CD8-positive, alpha-beta memory T cell (primary cell): Measurements from ENCODE around the gene GRSF1. TPM values are rescaled to one million over a fixed set of nuclear protein-coding genes. Genes with fewer than 3 reads are reported as not detected.
A peak's percentile ranks its signal among the peaks of the same experiment; 100 is the strongest.

Experiments
- CTCF ChIA-PET: fragments of 350-600 bp; sonication (Branson Sonifier 250); formaldehyde crosslinking; loops from one replicate; lab custom pipeline; 2021; ENCODE audit warnings: antibody characterized with exemption; lab: Charles Lee
- POLR2A ChIA-PET: fragments of 350-600 bp; sonication (Branson Sonifier 250); formaldehyde crosslinking; loops from one replicate; lab custom pipeline; 2021; ENCODE audit warnings: antibody characterized with exemption; lab: Charles Lee
- DNase-seq, 5 donors: peaks; one replicate each; pipeline versions ENCODE4 v3.0.0 to v3.0.0-alpha.2; 2020 to 2022; ENCODE audit warnings: mixed read lengths in 1 of 5
- H3K27ac ChIP-seq: one replicate; pipeline ENCODE4 v1.7.0; 2013; ENCODE audit warnings: low read depth, mild to moderate bottlenecking, low read length, moderate library complexity
- H3K27me3 ChIP-seq: 2 replicates; pipeline ENCODE4 v1.7.0; 2013; ENCODE audit warnings: low read length, mild to moderate bottlenecking; ENCODE audit not compliant: insufficient read depth, poor library complexity, severe bottlenecking
- H3K36me3 ChIP-seq: 2 replicates; pipeline ENCODE4 v1.7.0; 2013; ENCODE audit warnings: mild to moderate bottlenecking, low read length, moderate library complexity; ENCODE audit not compliant: insufficient read depth
- H3K4me1 ChIP-seq: 2 replicates; pipeline ENCODE4 v1.7.0; 2013; ENCODE audit warnings: mild to moderate bottlenecking, low read length, moderate library complexity; ENCODE audit not compliant: insufficient read depth
- H3K4me3 ChIP-seq: 2 replicates; pipeline ENCODE4 v1.7.0; 2013; ENCODE audit warnings: mild to moderate bottlenecking, low read length
- H3K9me3 ChIP-seq: 2 replicates; pipeline ENCODE4 v1.7.0; 2013; ENCODE audit warnings: mild to moderate bottlenecking, low read length
- H3K27ac Mint-ChIP-seq, 8 donors: one replicate each; pipeline ENCODE4 v1.8.0; 2020 to 2021; ENCODE audit warnings: mixed read lengths in 8 of 8, mild to moderate bottlenecking in 6 of 8, inconsistent platforms in 3 of 8, moderate library complexity in 3 of 8
- H3K27me3 Mint-ChIP-seq, 2 donors: one replicate each; pipeline ENCODE4 v1.8.0; 2020 to 2021; ENCODE audit warnings: mixed read lengths in 2 of 2, mild to moderate bottlenecking in 1 of 2, moderate library complexity in 1 of 2
- H3K36me3 Mint-ChIP-seq, 3 donors: one replicate each; pipeline ENCODE4 v1.8.0; 2020 to 2021; ENCODE audit warnings: mixed read lengths in 3 of 3, inconsistent platforms in 1 of 3, mild to moderate bottlenecking in 1 of 3
- H3K4me1 Mint-ChIP-seq, 3 donors: one replicate each; pipeline ENCODE4 v1.8.0; 2020 to 2021; ENCODE audit warnings: mixed read lengths in 3 of 3, inconsistent platforms in 1 of 3, mild to moderate bottlenecking in 1 of 3
- H3K4me3 Mint-ChIP-seq, 7 donors: one replicate each; pipeline ENCODE4 v1.8.0; 2020 to 2021; ENCODE audit warnings: mixed read lengths in 7 of 7, mild to moderate bottlenecking in 6 of 7, moderate library complexity in 4 of 7, inconsistent platforms in 2 of 7
- H3K9me3 Mint-ChIP-seq, 5 donors: one replicate each; pipeline ENCODE4 v1.8.0; 2020 to 2022; ENCODE audit warnings: mixed read lengths in 5 of 5, mild to moderate bottlenecking in 3 of 5, moderate library complexity in 2 of 5, inconsistent platforms in 1 of 5
- polyA plus RNA-seq: library from polyadenylated mRNA; unstranded; fragments of 300-500 nt; fragmentation: Illumina TruSeq; gene quantifications from one replicate; pipeline ENCODE4 v1.2.3, GENCODE V29; 2021
- total RNA-seq, 2 experiments: library from RNA; stranded (reverse); gene quantifications; one replicate each; pipeline ENCODE4 v1.2.3, GENCODE V29; 2021

GRSF1 gene
- total and polyA plus RNA-seq, 3 experiments from 2014 or later = 99.7 to 125 (median 112) TPM

GRCh38 chr4:70808151-70808550 lies 31.5 kb downstream of the GRSF1 start:
- POLR2A ChIA-PET = no interaction called here
- H3K27me3 Mint-ChIP-seq = no peaks in the 10 kb centered on the region

DNA sequence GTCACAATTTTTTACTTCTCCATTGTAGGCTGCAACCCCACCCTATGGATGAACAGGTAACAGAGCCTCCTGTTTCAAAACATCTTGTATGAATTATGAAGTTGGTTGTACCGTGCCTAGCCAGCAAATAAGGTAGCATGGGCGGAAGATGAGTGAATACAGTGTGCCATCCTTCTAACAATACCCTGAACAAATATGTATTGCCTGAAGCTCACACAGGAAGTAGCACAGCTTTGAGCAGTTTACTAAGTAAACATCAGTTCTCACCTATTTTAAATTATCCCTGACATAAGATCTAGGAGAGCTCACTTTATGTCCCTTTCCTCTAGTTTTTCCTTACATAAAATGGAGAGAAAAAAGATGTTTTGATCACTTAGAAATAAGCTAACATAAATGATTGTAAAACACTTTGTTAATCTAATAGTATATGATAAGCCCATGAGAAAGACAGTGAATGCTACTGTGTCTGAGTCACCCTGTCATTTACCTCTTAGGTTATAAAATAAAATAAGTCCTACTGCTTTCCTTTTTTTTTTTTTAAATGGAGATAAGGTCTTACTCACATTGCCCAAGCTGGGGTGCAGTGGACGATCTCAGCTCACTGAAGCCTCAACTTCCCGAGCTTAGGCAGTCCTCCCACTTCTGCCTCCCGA lies 36.6 kb downstream of the GRSF1 start:
- ChIA-PET CTCF (interaction anchor here (0.7 to 1.0 kb wide), 2 partner anchors 9 to 15 kb away, joined by 3 read pairs; no protein-coding TSS in a partner anchor), POLR2A (interaction anchor here (0.5 to 0.7 kb wide), 4 partner anchors 14 to 722 kb away, joined by 3 to 6 read pairs (median 4); no protein-coding TSS in a partner anchor)
- Mint-ChIP-seq H3K4me1 (peaks cover 13 to 17% (median 13%) of the 10 kb centered on the region in 3 donors), H3K27me3 (no peaks in the 10 kb centered on the region), H3K4me3 (no peak overlapping the region), H3K9me3 (no peaks in the 10 kb centered on the region), H3K36me3 (peaks cover 2 to 10% (median 2%) of the 10 kb centered on the region in 3 donors), H3K27ac (peak overlapping the region in 2 of 8 donors; percentile 2 to 54)
- no peaks in the 10 kb centered on the region for H3K9me3 ChIP-seq
- no peak overlapping the region for H3K27ac ChIP-seq
- peaks cover 7% of the 10 kb centered on the region for H3K4me1 ChIP-seq
- H3K4me3 ChIP-seq = no peak overlapping the region
- DNase-seq = no peak
- no peaks in the 10 kb centered on the region for H3K27me3 ChIP-seq
- no peaks in the 10 kb centered on the region for H3K36me3 ChIP-seq

More at GRCh38 chr4:70808151-70808550, 31.5 kb downstream of the GRSF1 start:
- Histone ChIP-seq H3K27me3 (no peaks in the 10 kb centered on the region), H3K4me3 (no peak overlapping the region), H3K4me1 (peaks cover under 1% of the 10 kb centered on the region), H3K36me3 (no peaks in the 10 kb centered on the region), H3K27ac (no peak overlapping the region), H3K9me3 (no peaks in the 10 kb centered on the region)
- Mint-ChIP-seq H3K4me3 (no peak overlapping the region), H3K9me3 (no peaks in the 10 kb centered on the region), H3K36me3 (peaks cover 2 to 7% (median 4%) of the 10 kb centered on the region in 3 donors), H3K4me1 (peaks cover 0 to 1% (median under 1%) of the 10 kb centered on the region in 3 donors), H3K27ac (no peak overlapping the region)
- CTCF ChIA-PET = no interaction called here
- DNase-seq = no peak

GRCh38 chr4:70801265-70801809 lies 38.4 kb downstream of the GRSF1 start:
- Mint-ChIP-seq H3K4me1 (peaks cover 13 to 17% (median 13%) of the 10 kb centered on the region in 3 donors), H3K27me3 (no peaks in the 10 kb centered on the region), H3K36me3 (peaks cover 2 to 16% (median 5%) of the 10 kb centered on the region in 3 donors), H3K27ac (peak overlapping the region in 3 of 8 donors; percentile 3 to 54 (median 4)), H3K4me3 (no peak overlapping the region), H3K9me3 (no peaks in the 10 kb centered on the region)
- Histone ChIP-seq H3K4me3 (no peak overlapping the region), H3K4me1 (peaks cover 7% of the 10 kb centered on the region), H3K36me3 (no peaks in the 10 kb centered on the region), H3K9me3 (no peaks in the 10 kb centered on the region), H3K27me3 (no peaks in the 10 kb centered on the region), H3K27ac (no peak overlapping the region)
- peak in 1 of 5 donors; percentile 11 for DNase-seq
- ChIA-PET CTCF (interaction anchor here (0.7 kb wide), 1 partner anchor 95 kb away, joined by 3 read pairs; no protein-coding TSS in a partner anchor), POLR2A (no interaction called here)

DNA sequence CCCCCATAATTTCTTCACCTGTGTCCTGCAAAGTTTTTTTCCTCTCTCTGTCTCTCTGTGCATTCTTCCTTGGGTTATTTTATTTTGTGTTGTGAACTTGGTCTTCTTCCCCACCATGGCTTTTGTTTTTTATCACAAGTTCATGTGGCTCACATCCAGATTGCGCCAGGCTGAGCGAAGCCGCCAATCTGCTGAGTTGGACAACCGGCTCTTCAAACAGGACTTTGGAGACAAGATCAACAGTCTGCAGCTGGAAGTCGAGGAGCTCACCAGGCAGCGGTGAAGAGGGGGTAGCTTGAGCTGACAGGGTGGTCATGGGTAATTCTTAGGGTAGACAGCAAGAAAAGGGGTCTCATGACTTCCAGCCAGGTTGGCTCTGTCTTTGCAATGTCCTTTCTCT lies 46.1 kb downstream of the GRSF1 start:
- peaks cover 7% of the 10 kb centered on the region for H3K36me3 ChIP-seq
- ChIA-PET POLR2A (no interaction called here), CTCF (no interaction called here)
- Mint-ChIP-seq H3K27ac (peak overlapping the region in 1 of 8 donors; percentile 54), H3K36me3 (peaks cover 4 to 55% (median 12%) of the 10 kb centered on the region in 3 donors), H3K4me3 (no peak overlapping the region), H3K9me3 (no peaks in the 10 kb centered on the region), H3K27me3 (no peaks in the 10 kb centered on the region), H3K4me1 (no peaks in the 10 kb centered on the region)
- H3K27ac ChIP-seq = no peak overlapping the region
- DNase-seq = no peak
- no peaks in the 10 kb centered on the region for H3K27me3 ChIP-seq
- H3K4me3 ChIP-seq = no peak overlapping the region
- no peaks in the 10 kb centered on the region for H3K9me3 ChIP-seq
- H3K4me1 ChIP-seq = no peaks in the 10 kb centered on the region

- DNase-seq = no peak
- peaks cover 0 to 56% (median 19%) of the 10 kb centered on the region in 3 donors for H3K36me3 Mint-ChIP-seq
- H3K4me3 Mint-ChIP-seq = no peak overlapping the region
- no peak overlapping the region for H3K4me3 ChIP-seq
- ChIA-PET CTCF (interaction anchor here (0.8 kb wide), 1 partner anchor 14 kb away, joined by 3 read pairs; no protein-coding TSS in a partner anchor), POLR2A (no interaction called here)
- H3K27ac ChIP-seq = no peak overlapping the region
- H3K9me3 ChIP-seq = no peaks in the 10 kb centered on the region
- H3K4me1 ChIP-seq = no peaks in the 10 kb centered on the region
- H3K9me3 Mint-ChIP-seq = no peaks in the 10 kb centered on the region
- no peaks in the 10 kb centered on the region for H3K27me3 Mint-ChIP-seq
- no peaks in the 10 kb centered on the region for H3K27me3 ChIP-seq
- H3K36me3 ChIP-seq = peaks cover 7% of the 10 kb centered on the region
- H3K4me1 Mint-ChIP-seq = no peaks in the 10 kb centered on the region
- H3K27ac Mint-ChIP-seq = no peak overlapping the region
Observed at GRCh38 chr4:70788733-70789132, 51.0 kb downstream of the GRSF1 start.

- peaks cover 0 to 57% (median 15%) of the 10 kb centered on the region in 3 donors for H3K36me3 Mint-ChIP-seq
- H3K4me1 Mint-ChIP-seq = no peaks in the 10 kb centered on the region
- Histone ChIP-seq H3K4me1 (no peaks in the 10 kb centered on the region), H3K27me3 (no peaks in the 10 kb centered on the region), H3K9me3 (no peaks in the 10 kb centered on the region), H3K36me3 (peaks cover 7% of the 10 kb centered on the region), H3K27ac (no peak overlapping the region), H3K4me3 (no peak overlapping the region)
- DNase-seq = no peak
- no peaks in the 10 kb centered on the region for H3K27me3 Mint-ChIP-seq
- H3K9me3 Mint-ChIP-seq = no peaks in the 10 kb centered on the region
- H3K4me3 Mint-ChIP-seq = no peak overlapping the region
- H3K27ac Mint-ChIP-seq = no peak overlapping the region
- CTCF ChIA-PET = no interaction called here
- POLR2A ChIA-PET = no interaction called here
Observed at GRCh38 chr4:70787496-70787895, 52.2 kb downstream of the GRSF1 start.

DNA sequence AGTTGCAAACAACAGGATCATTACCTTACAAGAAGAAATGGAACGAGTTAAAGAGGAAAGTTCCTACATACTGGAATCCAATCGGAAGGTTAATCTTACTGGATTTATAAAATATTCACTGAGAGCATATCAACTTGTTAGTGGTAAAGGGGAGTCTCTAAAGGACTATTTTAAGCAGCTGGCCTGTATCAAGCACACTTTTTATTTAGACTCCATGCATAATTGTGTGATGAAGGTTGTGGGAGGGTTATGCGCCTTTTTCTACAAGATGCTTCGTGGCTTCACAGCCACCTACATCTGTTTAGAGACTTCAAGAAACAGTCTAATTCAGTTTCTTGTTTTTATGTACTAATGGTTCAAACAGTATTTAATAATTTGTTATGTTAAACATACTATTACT lies 56.6 kb downstream of the GRSF1 start:
- Histone ChIP-seq H3K9me3 (no peaks in the 10 kb centered on the region), H3K27me3 (no peaks in the 10 kb centered on the region), H3K27ac (no peak overlapping the region), H3K4me1 (no peaks in the 10 kb centered on the region), H3K36me3 (no peaks in the 10 kb centered on the region), H3K4me3 (no peak overlapping the region)
- Mint-ChIP-seq H3K4me3 (no peak overlapping the region), H3K9me3 (no peaks in the 10 kb centered on the region), H3K36me3 (peaks cover 0 to 54% (median 12%) of the 10 kb centered on the region in 3 donors), H3K27ac (no peak overlapping the region), H3K4me1 (no peaks in the 10 kb centered on the region), H3K27me3 (no peaks in the 10 kb centered on the region)
- no peak for DNase-seq
- ChIA-PET CTCF (no interaction called here), POLR2A (no interaction called here)

- POLR2A ChIA-PET = no interaction called here
- H3K36me3 Mint-ChIP-seq = peaks cover 0 to 52% (median 6%) of the 10 kb centered on the region in 3 donors
- Histone ChIP-seq H3K4me1 (no peaks in the 10 kb centered on the region), H3K27ac (no peak overlapping the region), H3K4me3 (no peak overlapping the region), H3K36me3 (no peaks in the 10 kb centered on the region), H3K27me3 (no peaks in the 10 kb centered on the region), H3K9me3 (no peaks in the 10 kb centered on the region)
- no peaks in the 10 kb centered on the region for H3K27me3 Mint-ChIP-seq
- no peaks in the 10 kb centered on the region for H3K4me1 Mint-ChIP-seq
- H3K27ac Mint-ChIP-seq = no peak overlapping the region
- no peak for DNase-seq
- CTCF ChIA-PET = no interaction called here
- no peak overlapping the region for H3K4me3 Mint-ChIP-seq
- H3K9me3 Mint-ChIP-seq = no peaks in the 10 kb centered on the region
Observed at GRCh38 chr4:70778888-70779422, 60.7 kb downstream of the GRSF1 start.
